ENCODE results near the gene USO1. TPM values are rescaled to one million over a fixed set of nuclear protein-coding genes. Genes with fewer than 3 reads are reported as not detected.

USO1 gene
- total and polyA plus RNA-seq, 9 of the 15 experiments (the other 6 are each of a cell fraction or from before 2014, with no cell fraction given), result 19.3 to 97.8 (median 48.5) TPM

GRCh38 chr4:75724066-75724866 is at the start of gene USO1 (continued):
- TF ChIP-seq RUNX1 (IDR thresholded peaks at IDR 0.05; ENCODE audit: low read depth) (no peak), HCFC1 (IDR thresholded peaks at IDR 0.05; ENCODE audit: low read depth, low read length) (0 out of 2 replicates have a peak, but pooled peaks have one; percentile 47), PYGO2 (tag; IDR thresholded peaks at IDR 0.05) (no peak), MCM3 (IDR thresholded peaks at IDR 0.05) (no peak), TARDBP (IDR thresholded peaks at IDR 0.05) (no peak; the same call in 1 of the 2 replicates), ZNF143 (CRISPR knock-in tag; IDR thresholded peaks at IDR 0.05) (no peak), ADNP (tag; IDR thresholded peaks at IDR 0.05) (no peak), MTF1 (CRISPR knock-in tag; IDR thresholded peaks at IDR 0.05; ENCODE audit: borderline replicate concordance) (no peak), CAMTA2 (CRISPR knock-in tag; conservative IDR thresholded peaks at IDR 0.05) (no peak), PHF21A (IDR thresholded peaks at IDR 0.05; ENCODE audit: borderline replicate concordance, low read depth) (no peak), PTRF (tag; IDR thresholded peaks at IDR 0.05) (no peak), POLR3A (IDR thresholded peaks at IDR 0.05; ENCODE audit: borderline replicate concordance, extremely low read depth, insufficient read depth, insufficient read length) (no peak), SREBF1 (IDR thresholded peaks at IDR 0.05; ENCODE audit: borderline replicate concordance, low read depth, low read length) (no peak), ATF4 (CRISPR knock-in tag; IDR thresholded peaks at IDR 0.05) (no peak)
- TF ChIP-seq, protein P1, sequence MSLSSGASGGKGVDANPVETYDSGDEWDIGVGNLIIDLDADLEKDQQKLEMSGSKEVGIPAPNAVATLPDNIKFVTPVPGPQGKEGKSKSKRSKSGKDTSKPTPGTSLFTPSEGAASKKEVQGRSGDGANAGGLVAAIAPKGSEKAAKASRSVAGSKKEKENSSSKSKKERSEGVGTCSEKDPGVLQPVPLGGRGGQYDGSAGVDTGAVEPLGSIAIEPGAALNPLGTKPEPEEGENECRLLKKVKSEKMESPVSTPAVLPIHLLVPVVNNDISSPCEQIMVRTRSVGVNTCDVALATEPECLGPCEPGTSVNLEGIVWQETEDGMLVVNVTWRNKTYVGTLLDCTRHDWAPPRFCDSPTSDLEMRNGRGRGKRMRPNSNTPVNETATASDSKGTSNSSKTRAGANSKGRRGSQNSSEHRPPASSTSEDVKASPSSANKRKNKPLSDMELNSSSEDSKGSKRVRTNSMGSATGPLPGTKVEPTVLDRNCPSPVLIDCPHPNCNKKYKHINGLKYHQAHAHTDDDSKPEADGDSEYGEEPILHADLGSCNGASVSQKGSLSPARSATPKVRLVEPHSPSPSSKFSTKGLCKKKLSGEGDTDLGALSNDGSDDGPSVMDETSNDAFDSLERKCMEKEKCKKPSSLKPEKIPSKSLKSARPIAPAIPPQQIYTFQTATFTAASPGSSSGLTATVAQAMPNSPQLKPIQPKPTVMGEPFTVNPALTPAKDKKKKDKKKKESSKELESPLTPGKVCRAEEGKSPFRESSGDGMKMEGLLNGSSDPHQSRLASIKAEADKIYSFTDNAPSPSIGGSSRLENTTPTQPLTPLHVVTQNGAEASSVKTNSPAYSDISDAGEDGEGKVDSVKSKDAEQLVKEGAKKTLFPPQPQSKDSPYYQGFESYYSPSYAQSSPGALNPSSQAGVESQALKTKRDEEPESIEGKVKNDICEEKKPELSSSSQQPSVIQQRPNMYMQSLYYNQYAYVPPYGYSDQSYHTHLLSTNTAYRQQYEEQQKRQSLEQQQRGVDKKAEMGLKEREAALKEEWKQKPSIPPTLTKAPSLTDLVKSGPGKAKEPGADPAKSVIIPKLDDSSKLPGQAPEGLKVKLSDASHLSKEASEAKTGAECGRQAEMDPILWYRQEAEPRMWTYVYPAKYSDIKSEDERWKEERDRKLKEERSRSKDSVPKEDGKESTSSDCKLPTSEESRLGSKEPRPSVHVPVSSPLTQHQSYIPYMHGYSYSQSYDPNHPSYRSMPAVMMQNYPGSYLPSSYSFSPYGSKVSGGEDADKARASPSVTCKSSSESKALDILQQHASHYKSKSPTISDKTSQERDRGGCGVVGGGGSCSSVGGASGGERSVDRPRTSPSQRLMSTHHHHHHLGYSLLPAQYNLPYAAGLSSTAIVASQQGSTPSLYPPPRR (CRISPR knock-in tag; IDR thresholded peaks at IDR 0.05; ENCODE audit: borderline replicate concordance), result peak; percentile 71; the same call in 1 of the 2 replicates
- TF ChIP-seq, protein P2, sequence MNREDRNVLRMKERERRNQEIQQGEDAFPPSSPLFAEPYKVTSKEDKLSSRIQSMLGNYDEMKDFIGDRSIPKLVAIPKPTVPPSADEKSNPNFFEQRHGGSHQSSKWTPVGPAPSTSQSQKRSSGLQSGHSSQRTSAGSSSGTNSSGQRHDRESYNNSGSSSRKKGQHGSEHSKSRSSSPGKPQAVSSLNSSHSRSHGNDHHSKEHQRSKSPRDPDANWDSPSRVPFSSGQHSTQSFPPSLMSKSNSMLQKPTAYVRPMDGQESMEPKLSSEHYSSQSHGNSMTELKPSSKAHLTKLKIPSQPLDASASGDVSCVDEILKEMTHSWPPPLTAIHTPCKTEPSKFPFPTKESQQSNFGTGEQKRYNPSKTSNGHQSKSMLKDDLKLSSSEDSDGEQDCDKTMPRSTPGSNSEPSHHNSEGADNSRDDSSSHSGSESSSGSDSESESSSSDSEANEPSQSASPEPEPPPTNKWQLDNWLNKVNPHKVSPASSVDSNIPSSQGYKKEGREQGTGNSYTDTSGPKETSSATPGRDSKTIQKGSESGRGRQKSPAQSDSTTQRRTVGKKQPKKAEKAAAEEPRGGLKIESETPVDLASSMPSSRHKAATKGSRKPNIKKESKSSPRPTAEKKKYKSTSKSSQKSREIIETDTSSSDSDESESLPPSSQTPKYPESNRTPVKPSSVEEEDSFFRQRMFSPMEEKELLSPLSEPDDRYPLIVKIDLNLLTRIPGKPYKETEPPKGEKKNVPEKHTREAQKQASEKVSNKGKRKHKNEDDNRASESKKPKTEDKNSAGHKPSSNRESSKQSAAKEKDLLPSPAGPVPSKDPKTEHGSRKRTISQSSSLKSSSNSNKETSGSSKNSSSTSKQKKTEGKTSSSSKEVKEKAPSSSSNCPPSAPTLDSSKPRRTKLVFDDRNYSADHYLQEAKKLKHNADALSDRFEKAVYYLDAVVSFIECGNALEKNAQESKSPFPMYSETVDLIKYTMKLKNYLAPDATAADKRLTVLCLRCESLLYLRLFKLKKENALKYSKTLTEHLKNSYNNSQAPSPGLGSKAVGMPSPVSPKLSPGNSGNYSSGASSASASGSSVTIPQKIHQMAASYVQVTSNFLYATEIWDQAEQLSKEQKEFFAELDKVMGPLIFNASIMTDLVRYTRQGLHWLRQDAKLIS (CRISPR knock-in tag; IDR thresholded peaks at IDR 0.05), result no peak
- TF ChIP-seq, protein P3, sequence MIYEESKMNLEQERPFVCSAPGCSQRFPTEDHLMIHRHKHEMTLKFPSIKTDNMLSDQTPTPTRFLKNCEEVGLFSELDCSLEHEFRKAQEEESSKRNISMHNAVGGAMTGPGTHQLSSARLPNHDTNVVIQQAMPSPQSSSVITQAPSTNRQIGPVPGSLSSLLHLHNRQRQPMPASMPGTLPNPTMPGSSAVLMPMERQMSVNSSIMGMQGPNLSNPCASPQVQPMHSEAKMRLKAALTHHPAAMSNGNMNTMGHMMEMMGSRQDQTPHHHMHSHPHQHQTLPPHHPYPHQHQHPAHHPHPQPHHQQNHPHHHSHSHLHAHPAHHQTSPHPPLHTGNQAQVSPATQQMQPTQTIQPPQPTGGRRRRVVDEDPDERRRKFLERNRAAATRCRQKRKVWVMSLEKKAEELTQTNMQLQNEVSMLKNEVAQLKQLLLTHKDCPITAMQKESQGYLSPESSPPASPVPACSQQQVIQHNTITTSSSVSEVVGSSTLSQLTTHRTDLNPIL (CRISPR knock-in tag; IDR thresholded peaks at IDR 0.05), result no peak
